SK-N-SH (cell line): ENCODE data around the gene ZBTB7A.

Experiments
- EP300 ChIP-seq, 2 experiments: IDR thresholded peaks; 2 replicates each; pipeline versions ENCODE4 v1.4.0 to v1.6.1; 2012; ENCODE audit warnings: borderline replicate concordance in 1 of 2, low read depth in 1 of 2, low read length in 1 of 2
- EZH2phosphoT487 ChIP-seq: fragments of 200-600 bp; sonication (generic); IDR thresholded peaks from 2 replicates; pipeline ENCODE4 v1.6.1; 2017; ENCODE audit warnings: low read depth, mixed run types, mild to moderate bottlenecking, antibody characterized with exemption, moderate library complexity, borderline replicate concordance
- FOSL2 ChIP-seq: IDR thresholded peaks from 2 replicates; pipeline ENCODE4 v1.4.0; 2012; ENCODE audit warnings: low read depth, mild to moderate bottlenecking, moderate library complexity, borderline replicate concordance
- JUND ChIP-seq: IDR thresholded peaks from 2 replicates; pipeline ENCODE4 v1.4.0; 2012
- POLR2AphosphoS5 ChIP-seq: IDR thresholded peaks from 2 replicates; pipeline ENCODE4 v1.6.1; 2012; ENCODE audit warnings: low read depth, low read length
- SIN3A ChIP-seq: IDR thresholded peaks from 2 replicates; pipeline ENCODE4 v1.6.1; 2012; ENCODE audit warnings: low read depth, mild to moderate bottlenecking, low read length, moderate library complexity, borderline replicate concordance
- SMC3 ChIP-seq: IDR thresholded peaks from 2 replicates; pipeline ENCODE4 v1.6.1; 2012; ENCODE audit warnings: low read depth, low read length, improper control_type of control experiment
- TAF1 ChIP-seq: IDR thresholded peaks from 2 replicates; pipeline ENCODE4 v1.6.1; 2012; ENCODE audit warnings: low read depth, mild to moderate bottlenecking, low read length, moderate library complexity, borderline replicate concordance
- TF ChIP-seq, protein P1 (sequence below): fragments of 200-600 bp; sonication (generic); IDR thresholded peaks from 2 replicates; pipeline ENCODE4 v1.6.1; 2017; ENCODE audit warnings: antibody characterized with exemption, mild to moderate bottlenecking, moderate library complexity
- TF ChIP-seq, protein P2 (sequence below): IDR thresholded peaks from 2 replicates; pipeline ENCODE4 v1.4.0; 2012; ENCODE audit warnings: low read depth, borderline replicate concordance

DNA sequence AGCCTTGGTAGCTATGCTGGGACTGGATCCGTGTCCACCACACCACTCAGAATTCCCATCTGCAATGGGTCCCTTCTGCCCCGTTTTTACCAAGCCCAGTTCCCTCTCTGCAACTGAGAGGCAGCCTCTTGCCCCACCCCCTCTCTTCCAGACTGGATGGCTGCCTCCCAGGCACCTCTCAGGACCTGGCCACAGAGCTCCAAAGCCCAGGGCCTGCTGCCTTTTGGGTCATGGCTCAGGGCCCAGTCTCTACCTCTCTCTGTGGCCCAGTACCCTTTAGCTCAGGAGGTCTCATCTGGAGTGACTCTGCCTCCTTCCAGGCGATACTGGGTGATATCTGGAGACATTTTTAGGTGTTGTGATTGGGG, 10.3 kb upstream of the ZBTB7A start:
- TF ChIP-seq SMC3 (no peak), POLR2AphosphoS5 (no peak), EZH2phosphoT487 (no peak), TAF1 (no peak), EP300 (IDR thresholded peaks at IDR 0.05; ENCODE audit: borderline replicate concordance in 1 of 2, low read depth in 1 of 2, low read length in 1 of 2) (no peak), FOSL2 (no peak), JUND (no peak), SIN3A (no peak)
- TF ChIP-seq, protein P1, sequence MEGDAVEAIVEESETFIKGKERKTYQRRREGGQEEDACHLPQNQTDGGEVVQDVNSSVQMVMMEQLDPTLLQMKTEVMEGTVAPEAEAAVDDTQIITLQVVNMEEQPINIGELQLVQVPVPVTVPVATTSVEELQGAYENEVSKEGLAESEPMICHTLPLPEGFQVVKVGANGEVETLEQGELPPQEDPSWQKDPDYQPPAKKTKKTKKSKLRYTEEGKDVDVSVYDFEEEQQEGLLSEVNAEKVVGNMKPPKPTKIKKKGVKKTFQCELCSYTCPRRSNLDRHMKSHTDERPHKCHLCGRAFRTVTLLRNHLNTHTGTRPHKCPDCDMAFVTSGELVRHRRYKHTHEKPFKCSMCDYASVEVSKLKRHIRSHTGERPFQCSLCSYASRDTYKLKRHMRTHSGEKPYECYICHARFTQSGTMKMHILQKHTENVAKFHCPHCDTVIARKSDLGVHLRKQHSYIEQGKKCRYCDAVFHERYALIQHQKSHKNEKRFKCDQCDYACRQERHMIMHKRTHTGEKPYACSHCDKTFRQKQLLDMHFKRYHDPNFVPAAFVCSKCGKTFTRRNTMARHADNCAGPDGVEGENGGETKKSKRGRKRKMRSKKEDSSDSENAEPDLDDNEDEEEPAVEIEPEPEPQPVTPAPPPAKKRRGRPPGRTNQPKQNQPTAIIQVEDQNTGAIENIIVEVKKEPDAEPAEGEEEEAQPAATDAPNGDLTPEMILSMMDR = no peak
- TF ChIP-seq, protein P2, sequence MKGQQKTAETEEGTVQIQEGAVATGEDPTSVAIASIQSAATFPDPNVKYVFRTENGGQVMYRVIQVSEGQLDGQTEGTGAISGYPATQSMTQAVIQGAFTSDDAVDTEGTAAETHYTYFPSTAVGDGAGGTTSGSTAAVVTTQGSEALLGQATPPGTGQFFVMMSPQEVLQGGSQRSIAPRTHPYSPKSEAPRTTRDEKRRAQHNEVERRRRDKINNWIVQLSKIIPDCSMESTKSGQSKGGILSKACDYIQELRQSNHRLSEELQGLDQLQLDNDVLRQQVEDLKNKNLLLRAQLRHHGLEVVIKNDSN = no peak
